Measurements from ENCODE around the gene FGF11. TPM values are rescaled to one million over a fixed set of nuclear protein-coding genes. Genes with fewer than 3 reads are reported as not detected.
A peak's percentile ranks its signal among the peaks of the same experiment; 100 is the strongest.
"Not testable (repeated sequence)": the region's sequence is repeated elsewhere in the genome, so short reads cannot be mapped to it uniquely, and the experiment has no call there.

The FGF11 gene
- total RNA-seq, 1 donor from 2014 or later: 0.13 TPM

- no peak for DNase-seq (ENCODE audit: low read depth in 2 of 2)
Measured at GRCh38 chr17:7460850-7461660, 21.7 kb downstream of the FGF11 start.

- no peak for DNase-seq (ENCODE audit: low read depth in 2 of 2)
Measured at GRCh38 chr17:7462474-7463371, 23.4 kb downstream of the FGF11 start.

- DNase-seq (ENCODE audit: low read depth in 2 of 2): no peak
Measured at GRCh38 chr17:7463372-7463846, 24.1 kb downstream of the FGF11 start.

- no peak for DNase-seq (ENCODE audit: low read depth in 2 of 2)
Measured at GRCh38 chr17:7464081-7464480, 24.8 kb downstream of the FGF11 start.

GRCh38 chr17:7465597-7466275, 26.4 kb downstream of the FGF11 start:
- DNase-seq (ENCODE audit: low read depth in 2 of 2): no peak

GRCh38 chr17:7466318-7466638, 27.0 kb downstream of the FGF11 start:
- DNase-seq (ENCODE audit: low read depth in 2 of 2): no peak

GRCh38 chr17:7466639-7467341, 27.5 kb downstream of the FGF11 start:
- DNase-seq (ENCODE audit: low read depth in 2 of 2): peak in 1 of 2 donors; percentile 58

- no peak for DNase-seq (ENCODE audit: low read depth in 2 of 2)
Measured at GRCh38 chr17:7467498-7467897, 28.2 kb downstream of the FGF11 start.

- no peak for DNase-seq (ENCODE audit: low read depth in 2 of 2)
Measured at GRCh38 chr17:7468290-7468689, 29.0 kb downstream of the FGF11 start.

GRCh38 chr17:7468804-7469389, 29.6 kb downstream of the FGF11 start:
- no peak for DNase-seq (ENCODE audit: low read depth in 2 of 2)

- not testable (repeated sequence) for DNase-seq (ENCODE audit: low read depth in 2 of 2)
Measured at GRCh38 chr17:7469843-7470242, 30.5 kb downstream of the FGF11 start.

GRCh38 chr17:7470457-7470973, 31.2 kb downstream of the FGF11 start:
- DNase-seq (ENCODE audit: low read depth in 2 of 2): not testable (repeated sequence)

- DNase-seq (ENCODE audit: low read depth in 2 of 2): no peak
Measured at GRCh38 chr17:7471729-7472128, 32.4 kb downstream of the FGF11 start.

- not testable (repeated sequence) for DNase-seq (ENCODE audit: low read depth in 2 of 2)
Measured at GRCh38 chr17:7474767-7475166, 35.5 kb downstream of the FGF11 start.

GRCh38 chr17:7475764-7476422, 36.6 kb downstream of the FGF11 start:
- DNase-seq (ENCODE audit: low read depth in 2 of 2): peak in 1 of 2 donors; percentile 51

- peak in 1 of 2 donors; percentile 67 for DNase-seq (ENCODE audit: low read depth in 2 of 2)
Measured at GRCh38 chr17:7476494-7476893, 37.2 kb downstream of the FGF11 start.

- DNase-seq (ENCODE audit: low read depth in 2 of 2): no peak
Measured at GRCh38 chr17:7476951-7477350, 37.6 kb downstream of the FGF11 start.

- DNase-seq (ENCODE audit: low read depth in 2 of 2): peak in 1 of 2 donors; percentile 22
Measured at GRCh38 chr17:7477392-7478275, 38.3 kb downstream of the FGF11 start.

Measured in dermis microvascular lymphatic vessel endothelial cell (primary cell).